NCI-H526 treated with DMSO at 0.1 percent for 48 hours (cell line): ENCODE measurements around the gene STXBP5L.
"Not testable (repeated sequence)": the region's sequence is repeated elsewhere in the genome, so short reads cannot be mapped to it uniquely, and the experiment has no call there.

Source experiments
- DNase-seq: peaks from one replicate; lab custom pipeline; 2025; lab: John Stamatoyannopoulos, UW

Gene STXBP5L

GRCh38 chr3:121018917-121019321 is 110.9 kb downstream of the STXBP5L start:
- no peak for DNase-seq

- DNase-seq = no peak
Observed at GRCh38 chr3:121063628-121064027, 155.6 kb downstream of the STXBP5L start.

GRCh38 chr3:121064121-121064520 is 156.1 kb downstream of the STXBP5L start:
- DNase-seq = no peak

GRCh38 chr3:121072133-121072532 is 164.1 kb downstream of the STXBP5L start:
- DNase-seq = no peak

GRCh38 chr3:121073011-121073410 is 165.0 kb downstream of the STXBP5L start:
- DNase-seq = no peak

DNA sequence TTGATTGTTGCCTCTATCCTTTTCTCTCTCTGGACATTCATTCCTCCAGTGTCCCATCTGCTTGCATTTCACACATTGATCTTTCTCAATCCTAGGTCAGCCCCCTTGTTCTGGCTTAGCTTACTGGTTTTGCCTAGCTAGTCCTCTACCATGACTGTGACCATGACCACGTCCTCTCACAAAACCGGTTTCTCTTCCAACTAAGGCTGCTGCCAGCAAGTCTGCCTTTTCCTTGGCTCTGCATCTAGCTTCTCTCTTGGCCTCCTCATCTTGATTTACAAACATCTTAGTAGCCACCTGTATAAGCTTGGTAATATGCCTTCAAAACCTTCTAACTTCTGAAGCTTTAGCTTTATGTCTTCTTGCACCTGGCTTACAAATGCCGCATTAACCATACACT is 167.2 kb downstream of the STXBP5L start:
- DNase-seq = no peak

DNA sequence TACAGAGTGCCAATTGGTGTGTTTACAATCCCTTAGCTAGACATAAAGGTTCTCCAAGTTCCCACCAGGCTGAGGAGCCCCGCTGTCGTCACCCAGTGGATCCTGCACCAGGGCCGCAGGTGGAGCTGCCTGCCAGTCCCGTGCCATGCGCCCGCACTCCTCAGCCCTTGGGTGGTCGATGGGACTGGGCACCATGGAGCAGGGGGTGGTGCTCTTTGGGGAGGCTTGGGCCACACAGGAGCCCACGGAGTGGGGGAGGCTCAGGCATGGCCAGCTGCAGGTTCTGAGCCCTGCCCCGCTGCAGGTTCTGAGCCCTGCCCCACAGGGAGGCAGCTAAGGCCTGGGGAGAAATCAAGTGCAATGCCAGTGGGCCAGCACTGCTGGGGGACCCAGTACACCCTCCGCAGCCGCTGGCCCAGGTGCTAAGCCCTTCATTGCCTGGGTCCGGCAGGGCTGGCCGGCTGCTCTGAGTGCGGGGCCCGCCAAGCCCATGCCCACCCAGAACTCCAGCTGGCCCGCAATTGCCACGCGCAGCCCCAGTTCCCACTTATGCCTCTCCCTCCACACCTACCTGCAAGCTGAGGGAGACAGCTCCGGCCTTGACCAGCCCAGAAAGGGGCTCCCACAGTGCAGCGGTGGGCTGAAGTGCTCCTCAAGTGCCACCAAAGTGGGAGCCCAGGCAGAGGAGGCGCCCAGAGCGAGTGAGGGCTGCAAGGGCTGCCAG is 170.5 kb downstream of the STXBP5L start:
- not testable (repeated sequence) for DNase-seq

DNA sequence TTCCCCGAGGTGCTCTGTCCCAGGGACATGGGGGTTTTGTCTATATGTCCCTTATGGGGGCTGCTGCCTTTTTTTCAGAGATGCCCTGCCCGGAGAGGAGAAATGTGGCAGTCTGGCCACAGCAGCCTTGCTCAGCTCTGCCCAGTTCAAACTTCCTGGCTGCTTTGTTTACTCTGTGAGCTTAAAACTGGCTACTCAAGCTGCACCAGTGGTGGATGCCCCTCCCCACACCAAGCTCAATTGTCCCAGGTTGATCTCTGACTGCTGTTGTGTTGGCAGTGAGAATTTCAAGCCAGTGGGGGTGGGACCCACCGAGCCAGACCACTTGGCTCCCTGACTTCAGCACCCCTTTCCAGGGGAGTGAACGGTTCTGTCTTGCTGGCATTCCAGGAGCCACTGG is 188.9 kb downstream of the STXBP5L start:
- DNase-seq = no peak

- DNase-seq = not testable (repeated sequence)
Observed at GRCh38 chr3:121111086-121111485, 203.1 kb downstream of the STXBP5L start.

DNA sequence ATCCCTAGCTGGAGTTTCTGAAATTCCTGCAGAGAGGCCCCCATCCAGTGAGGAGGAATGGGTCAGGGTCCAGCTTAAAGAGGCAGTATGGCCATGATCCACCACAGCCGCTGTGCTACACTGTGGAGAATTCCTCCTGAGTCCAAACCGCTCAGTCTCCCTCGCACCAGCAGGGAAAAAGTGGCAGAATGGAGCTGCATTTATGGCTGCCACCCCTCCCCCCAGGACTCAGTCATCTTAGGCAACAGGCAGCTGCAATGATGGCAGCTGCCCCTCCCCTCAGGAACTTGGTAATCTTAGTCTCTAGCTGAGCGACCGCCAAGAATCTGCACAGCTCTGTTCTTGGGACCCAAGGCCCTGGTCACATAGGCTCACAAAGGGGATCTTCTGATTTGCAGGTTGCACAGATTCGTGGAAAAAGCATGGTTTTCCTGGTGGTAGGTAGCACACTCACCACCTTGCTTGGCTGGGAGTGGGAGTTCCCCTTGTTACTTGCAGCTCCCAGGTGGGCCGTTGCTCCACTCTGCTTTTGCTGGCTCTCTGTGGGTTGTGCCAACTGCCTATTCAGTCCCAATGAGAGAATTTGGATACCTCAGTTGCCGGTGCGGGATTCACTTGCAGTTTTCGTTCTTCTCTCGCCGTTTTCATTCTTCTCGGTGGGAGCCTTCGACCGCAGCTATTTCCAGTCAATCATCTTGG is 204.1 kb downstream of the STXBP5L start:
- no peak for DNase-seq

GRCh38 chr3:121126033-121126706 is 218.2 kb downstream of the STXBP5L start:
- no peak for DNase-seq

DNA sequence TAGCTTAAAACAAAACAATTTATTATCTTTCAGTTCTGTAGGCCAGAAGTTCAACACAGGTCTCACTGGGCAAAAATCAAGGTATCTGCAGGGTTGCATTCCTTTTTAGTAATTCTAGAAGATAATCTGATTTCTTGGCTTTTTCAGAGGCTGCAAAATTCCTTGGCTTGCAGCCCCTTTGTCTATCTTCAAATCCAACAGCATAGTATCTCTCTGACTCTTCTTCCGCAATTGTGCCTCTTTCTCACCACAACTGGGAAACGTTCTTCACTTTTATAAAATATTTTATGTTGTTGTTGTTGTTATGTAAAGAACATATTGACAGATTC is 218.7 kb downstream of the STXBP5L start:
- DNase-seq = no peak

- no peak for DNase-seq
Observed at GRCh38 chr3:121152573-121152972, 244.6 kb downstream of the STXBP5L start.

DNA sequence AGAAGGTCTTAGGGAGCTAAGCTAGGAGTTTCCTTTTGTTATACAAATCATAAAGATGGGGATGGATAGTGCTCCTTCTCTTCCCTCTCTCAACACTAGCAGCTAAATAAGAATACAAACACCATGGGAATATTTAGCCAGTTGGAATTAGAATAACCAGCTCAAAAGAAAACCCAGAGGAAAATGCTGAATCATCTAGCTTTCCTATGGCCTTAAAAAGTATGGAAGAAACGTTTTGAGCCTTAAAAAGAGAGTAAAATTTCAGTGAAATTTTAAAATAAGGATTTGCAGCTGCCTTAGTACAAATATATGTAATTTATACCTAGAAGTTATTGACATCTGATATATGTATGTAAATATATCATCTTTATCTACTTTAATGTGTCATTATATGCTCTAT is 245.8 kb downstream of the STXBP5L start:
- no peak for DNase-seq

- DNase-seq = no peak
Observed at GRCh38 chr3:121155028-121155427, 247.0 kb downstream of the STXBP5L start.

GRCh38 chr3:121165397-121165837 is 257.4 kb downstream of the STXBP5L start:
- DNase-seq = no peak

DNA sequence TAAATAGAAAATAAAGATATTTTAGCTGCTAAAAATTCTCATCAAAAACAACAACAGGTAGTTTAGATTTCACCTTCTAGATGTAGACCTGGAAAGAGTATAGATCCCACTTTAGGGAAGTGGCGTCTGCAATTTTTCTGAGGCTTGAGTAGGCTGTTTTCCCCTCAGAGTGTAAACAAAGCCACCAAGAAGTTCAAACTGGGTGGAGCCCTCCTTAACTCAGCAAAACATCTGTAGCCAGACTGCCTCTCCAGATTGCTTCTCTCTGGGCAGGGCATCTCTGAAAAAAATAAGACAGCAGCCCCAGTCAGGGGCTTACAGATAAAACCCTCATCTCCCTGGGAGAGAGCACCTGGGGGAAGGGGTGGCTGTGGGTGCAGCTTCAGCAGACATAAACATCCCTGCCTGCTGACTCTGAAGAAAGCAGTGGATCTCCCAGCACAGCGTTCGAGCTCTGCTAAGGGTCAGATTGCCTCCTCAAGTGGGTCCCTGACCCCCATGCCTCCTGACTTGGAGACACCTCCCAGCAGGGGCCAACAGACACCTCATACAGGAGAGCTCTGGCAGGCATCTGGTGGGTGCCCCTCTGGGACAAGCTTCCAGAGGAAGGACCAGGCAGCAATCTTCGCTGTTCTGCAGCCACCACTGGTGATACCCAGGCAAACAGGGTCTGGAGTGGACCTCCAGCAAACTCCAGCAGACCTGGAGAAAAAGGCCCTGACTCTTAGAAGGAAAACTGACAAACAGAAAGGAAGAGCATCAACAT is 259.6 kb downstream of the STXBP5L start:
- DNase-seq = no peak

DNA sequence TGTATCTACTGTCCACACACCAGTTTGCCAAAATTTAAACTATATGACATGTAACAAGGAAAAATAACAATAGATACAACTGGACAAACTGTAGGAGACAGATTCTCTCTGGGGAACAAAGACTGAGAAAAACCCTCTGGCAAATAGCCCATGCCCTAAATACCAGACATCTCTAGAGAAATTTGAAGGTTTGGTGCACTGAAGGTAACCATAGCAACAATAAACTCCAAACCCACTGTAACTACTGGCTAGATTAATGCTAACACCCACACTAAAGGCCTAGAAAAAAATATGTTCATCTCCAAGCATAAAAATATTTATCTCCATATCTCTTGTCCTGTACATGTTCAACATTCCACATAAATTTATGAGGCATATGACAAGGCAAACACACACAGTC is 267.1 kb downstream of the STXBP5L start:
- no peak for DNase-seq

GRCh38 chr3:121190626-121191025 is 282.6 kb downstream of the STXBP5L start:
- not testable (repeated sequence) for DNase-seq

GRCh38 chr3:121202573-121202972 is 294.6 kb downstream of the STXBP5L start:
- no peak for DNase-seq

DNA sequence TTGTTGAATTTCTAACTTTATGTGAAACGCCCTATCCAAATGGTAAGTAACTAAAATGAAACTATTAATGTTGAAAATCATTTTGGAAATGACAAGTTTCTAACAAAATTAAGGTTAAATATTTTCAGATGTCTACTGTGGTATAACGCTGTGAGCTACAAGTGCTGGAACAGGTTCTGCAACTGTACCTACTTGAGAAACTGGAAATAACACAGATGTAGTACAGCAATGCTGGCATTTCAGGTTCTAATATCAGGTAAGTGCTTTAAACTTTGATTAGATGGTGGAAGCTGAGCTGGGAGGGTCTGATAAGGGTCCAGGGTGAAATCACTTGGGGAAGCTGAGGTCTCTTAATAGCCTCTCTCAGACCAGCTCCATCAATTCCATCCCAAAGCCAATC is 315.1 kb downstream of the STXBP5L start:
- DNase-seq = no peak

- no peak for DNase-seq
Observed at GRCh38 chr3:121228971-121229370, 321.0 kb downstream of the STXBP5L start.
